Measurements from ENCODE around the gene ADPRHL1. TPM values are rescaled to one million over a fixed set of nuclear protein-coding genes. Genes with fewer than 3 reads are reported as not detected.

ADPRHL1 gene
- total RNA-seq, 1 donor from 2014 or later = 484 TPM

DNA sequence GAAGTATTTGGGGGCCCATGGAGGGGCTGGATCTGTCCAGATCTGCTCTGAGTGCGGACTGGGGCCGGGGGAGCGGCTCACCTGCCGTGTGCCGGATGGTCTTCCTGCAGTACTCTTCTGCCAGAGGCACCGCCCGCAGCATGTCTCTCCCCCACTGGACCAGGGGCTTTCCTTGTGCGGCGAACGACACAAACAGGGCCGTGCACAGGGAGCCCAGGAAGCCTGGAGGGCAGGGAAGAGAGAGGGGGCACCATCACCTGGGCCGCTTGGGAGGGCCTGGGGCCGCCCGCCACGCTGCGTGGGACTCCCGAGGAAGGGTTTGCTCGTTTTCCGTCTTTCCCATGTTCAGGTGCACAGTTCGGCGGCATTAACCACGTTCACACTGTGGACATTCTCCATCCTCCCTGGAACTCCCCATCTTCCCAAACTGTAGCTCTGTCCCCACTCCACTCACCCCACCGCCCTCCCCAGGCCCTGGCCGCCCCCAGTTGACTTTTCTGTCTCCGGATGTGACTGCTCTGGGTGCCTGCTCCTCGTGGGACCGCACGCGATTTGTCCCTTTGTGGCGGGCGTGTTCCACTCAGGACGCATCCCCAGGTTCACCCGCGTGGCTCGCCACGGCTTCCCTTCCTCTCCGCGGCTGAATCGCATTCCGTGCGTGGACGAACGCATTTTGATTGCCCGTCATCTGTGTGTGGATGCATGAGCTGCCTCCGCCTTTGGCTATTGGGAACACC, 24.2 kb downstream of the ADPRHL1 start:
- H3K27me3 ChIP-seq (ENCODE audit: low read depth) = no peaks in the 10 kb centered on the region
- TF ChIP-seq, protein P1, sequence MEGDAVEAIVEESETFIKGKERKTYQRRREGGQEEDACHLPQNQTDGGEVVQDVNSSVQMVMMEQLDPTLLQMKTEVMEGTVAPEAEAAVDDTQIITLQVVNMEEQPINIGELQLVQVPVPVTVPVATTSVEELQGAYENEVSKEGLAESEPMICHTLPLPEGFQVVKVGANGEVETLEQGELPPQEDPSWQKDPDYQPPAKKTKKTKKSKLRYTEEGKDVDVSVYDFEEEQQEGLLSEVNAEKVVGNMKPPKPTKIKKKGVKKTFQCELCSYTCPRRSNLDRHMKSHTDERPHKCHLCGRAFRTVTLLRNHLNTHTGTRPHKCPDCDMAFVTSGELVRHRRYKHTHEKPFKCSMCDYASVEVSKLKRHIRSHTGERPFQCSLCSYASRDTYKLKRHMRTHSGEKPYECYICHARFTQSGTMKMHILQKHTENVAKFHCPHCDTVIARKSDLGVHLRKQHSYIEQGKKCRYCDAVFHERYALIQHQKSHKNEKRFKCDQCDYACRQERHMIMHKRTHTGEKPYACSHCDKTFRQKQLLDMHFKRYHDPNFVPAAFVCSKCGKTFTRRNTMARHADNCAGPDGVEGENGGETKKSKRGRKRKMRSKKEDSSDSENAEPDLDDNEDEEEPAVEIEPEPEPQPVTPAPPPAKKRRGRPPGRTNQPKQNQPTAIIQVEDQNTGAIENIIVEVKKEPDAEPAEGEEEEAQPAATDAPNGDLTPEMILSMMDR (IDR thresholded peaks at IDR 0.05; ENCODE audit: borderline replicate concordance) = no peak
- H3K36me3 ChIP-seq = peaks cover 71% of the 10 kb centered on the region
- peaks cover 30% of the 10 kb centered on the region for H3K4me1 ChIP-seq
- no peak overlapping the region for H3K27ac ChIP-seq (replicated peaks)
- no peaks in the 10 kb centered on the region for H3K9me3 ChIP-seq (replicated peaks)
- DNase-seq = no peak
- no peak overlapping the region for H3K4me3 ChIP-seq
- intact Hi-C loops (cut with micrococcal nuclease) = no loop called here

DNA sequence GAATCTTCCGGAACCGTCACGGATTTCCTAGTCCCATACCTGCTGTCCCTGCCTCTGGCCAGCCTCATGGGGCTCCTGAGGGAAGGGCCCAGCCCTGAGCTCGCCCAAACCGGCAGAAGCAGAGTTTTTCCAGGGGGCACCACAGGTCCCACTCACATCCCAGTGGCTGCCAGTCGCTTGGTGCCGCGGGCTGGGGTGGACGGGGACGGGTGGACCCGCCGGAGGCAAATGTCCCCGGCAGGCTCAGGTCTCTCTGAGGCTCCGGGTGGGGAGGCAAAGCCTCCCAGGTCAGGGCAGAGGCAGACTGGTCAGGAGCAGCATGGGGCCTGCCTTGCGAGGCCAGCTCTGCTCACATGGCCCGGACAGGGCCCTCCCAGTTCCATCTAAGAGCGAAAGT, 24.8 kb downstream of the ADPRHL1 start:
- DNase-seq = no peak
- Histone ChIP-seq H3K4me3 (no peak overlapping the region), H3K27ac (replicated peaks) (no peak overlapping the region), H3K27me3 (ENCODE audit: low read depth) (no peaks in the 10 kb centered on the region), H3K9me3 (replicated peaks) (no peaks in the 10 kb centered on the region), H3K4me1 (peaks cover 30% of the 10 kb centered on the region), H3K36me3 (peaks cover 73% of the 10 kb centered on the region)
- TF ChIP-seq, protein P1 (IDR thresholded peaks at IDR 0.05; ENCODE audit: borderline replicate concordance) = no peak
- intact Hi-C loops (cut with micrococcal nuclease) = no loop called here

DNA sequence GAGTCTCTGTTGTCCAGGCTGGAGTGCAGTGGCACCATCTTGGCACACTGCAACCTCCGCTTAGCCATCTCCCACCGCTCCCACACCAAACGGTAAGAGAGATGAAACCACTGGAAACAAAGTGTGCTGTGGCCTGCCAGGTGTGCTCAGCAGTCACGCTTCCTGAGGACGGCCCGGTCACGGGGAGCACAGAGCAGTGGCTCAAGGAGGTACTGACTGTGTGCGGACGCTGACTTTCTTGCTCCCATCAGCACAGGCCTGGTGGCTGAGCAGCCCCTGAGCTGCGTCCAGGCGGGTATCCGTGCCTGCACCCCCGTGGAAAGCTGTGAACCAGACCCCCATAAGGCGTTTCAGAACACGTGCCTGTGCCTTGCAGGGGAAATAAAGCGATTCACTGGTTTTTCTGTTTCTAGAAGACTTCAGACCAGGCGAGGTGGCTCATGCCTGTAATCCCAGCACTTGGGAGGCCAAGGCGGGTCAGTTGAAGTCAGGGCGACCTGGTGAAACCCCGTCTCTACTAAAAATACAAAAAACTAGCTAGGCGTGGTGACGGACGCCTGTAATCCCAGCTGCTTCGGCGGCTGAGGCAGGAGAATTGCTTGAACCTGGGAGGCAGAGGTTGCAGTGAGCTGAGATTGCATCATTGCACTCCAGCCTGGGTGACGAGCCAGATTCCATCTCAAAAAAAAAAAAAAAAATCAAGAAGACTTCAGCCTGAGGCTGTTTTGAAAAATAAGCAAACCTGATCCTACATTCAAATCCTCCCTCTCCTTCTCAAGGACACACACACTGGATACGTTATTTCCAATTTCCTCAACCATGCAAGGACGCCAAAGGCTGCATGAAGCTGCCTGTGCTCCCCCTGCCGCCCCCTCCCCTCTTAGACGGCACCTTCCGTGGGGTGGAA, 25.5 kb downstream of the ADPRHL1 start:
- intact Hi-C loops (cut with micrococcal nuclease) = no loop called here
- peaks cover 71% of the 10 kb centered on the region for H3K36me3 ChIP-seq
- H3K4me1 ChIP-seq = peaks cover 27% of the 10 kb centered on the region
- no peaks in the 10 kb centered on the region for H3K9me3 ChIP-seq (replicated peaks)
- no peak overlapping the region for H3K4me3 ChIP-seq
- no peak overlapping the region for H3K27ac ChIP-seq (replicated peaks)
- TF ChIP-seq, protein P1 (IDR thresholded peaks at IDR 0.05; ENCODE audit: borderline replicate concordance) = no peak
- no peaks in the 10 kb centered on the region for H3K27me3 ChIP-seq (ENCODE audit: low read depth)
- DNase-seq = no peak

DNA sequence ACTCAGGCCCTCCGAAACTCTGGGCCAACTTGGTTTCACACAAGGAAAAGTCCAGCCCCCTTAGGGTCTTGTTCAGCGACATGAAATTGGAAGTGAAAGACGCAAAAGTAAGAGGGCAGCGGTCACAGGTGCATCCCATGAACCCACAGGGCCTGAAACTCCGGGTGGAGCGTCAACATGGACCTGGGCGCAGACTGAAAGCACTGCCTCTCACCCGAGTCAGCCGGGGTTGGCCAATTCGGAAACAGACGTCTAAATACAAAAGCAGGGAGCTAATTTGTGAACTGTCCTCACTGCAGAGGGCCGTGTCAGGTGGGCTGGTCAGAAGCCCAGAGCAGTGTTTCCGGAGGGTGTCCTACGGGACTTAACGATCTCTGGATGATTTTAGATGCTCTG, 26.7 kb downstream of the ADPRHL1 start:
- Histone ChIP-seq H3K27ac (replicated peaks) (peak overlapping the region; percentile 56), H3K36me3 (peaks cover 80% of the 10 kb centered on the region), H3K4me1 (peaks cover 17% of the 10 kb centered on the region), H3K4me3 (no peak overlapping the region), H3K9me3 (replicated peaks) (no peaks in the 10 kb centered on the region), H3K27me3 (ENCODE audit: low read depth) (no peaks in the 10 kb centered on the region)
- intact Hi-C loops (cut with micrococcal nuclease) = no loop called here
- DNase-seq = no peak
- TF ChIP-seq, protein P1 (IDR thresholded peaks at IDR 0.05; ENCODE audit: borderline replicate concordance) = no peak

DNA sequence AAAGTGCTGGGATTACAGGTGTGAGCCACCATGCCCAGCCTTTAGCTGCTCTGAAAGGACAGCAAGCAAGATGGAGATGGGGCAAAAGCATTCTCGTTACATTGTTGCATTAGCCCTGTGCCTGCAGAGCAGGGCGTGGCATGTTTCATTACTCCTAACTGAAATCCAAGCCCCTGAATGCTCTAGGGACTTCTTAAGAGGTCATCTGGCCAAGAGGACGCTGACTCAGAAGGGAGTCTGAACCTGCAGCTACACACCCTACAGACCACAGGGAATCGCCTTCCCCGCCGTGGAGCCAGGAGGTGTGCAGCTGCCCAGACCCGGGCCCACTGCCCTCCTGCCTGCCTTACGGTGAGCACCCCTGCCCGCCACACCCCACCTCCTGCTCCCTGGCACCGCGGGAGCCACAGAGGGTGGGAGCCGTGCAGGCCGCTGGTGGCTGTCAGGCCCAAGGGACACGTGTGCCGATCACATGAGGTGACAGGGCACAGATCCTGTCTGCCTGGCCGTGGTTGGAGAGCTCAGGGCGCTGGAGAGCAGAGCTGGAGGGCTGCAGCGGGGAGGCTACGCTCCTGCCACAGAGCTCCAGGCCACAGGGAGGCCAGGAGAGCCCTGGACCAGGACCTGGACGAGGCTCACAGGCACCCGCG, 27.2 kb downstream of the ADPRHL1 start:
- peaks cover 77% of the 10 kb centered on the region for H3K36me3 ChIP-seq
- intact Hi-C loops (cut with micrococcal nuclease) = no loop called here
- TF ChIP-seq, protein P1 (IDR thresholded peaks at IDR 0.05; ENCODE audit: borderline replicate concordance) = no peak
- H3K4me1 ChIP-seq = peaks cover 15% of the 10 kb centered on the region
- DNase-seq = no peak
- H3K27me3 ChIP-seq (ENCODE audit: low read depth) = no peaks in the 10 kb centered on the region
- H3K27ac ChIP-seq (replicated peaks) = peak overlapping the region; percentile 56
- H3K4me3 ChIP-seq = no peak overlapping the region
- H3K9me3 ChIP-seq (replicated peaks) = no peaks in the 10 kb centered on the region
